Gastrocnemius medialis (tissue), 4 donors: ENCODE data around the gene TCEA2. TPM values are rescaled to one million over a fixed set of nuclear protein-coding genes. Genes with fewer than 3 reads are reported as not detected.

Source experiments
- ATAC-seq, 2 donors: fragments of 150-250 bp; one replicate each; pipeline ENCODE4 v1.9.1; 2016
- DNase-seq, 2 donors: peaks; one replicate each; pipeline ENCODE4 v3.0.0-alpha.2; 2019
- H3K27ac ChIP-seq, 4 donors: fragments of 200-600 bp; sonication (generic); 1 replicate in 1 of 4; 2 replicates in 3 of 4; pipeline ENCODE4 v1.5.1; 2016 to 2018; ENCODE audit warnings: mild to moderate bottlenecking in 2 of 4, moderate library complexity in 1 of 4
- H3K27me3 ChIP-seq, 3 donors: fragments of 200-600 bp; sonication (generic) in 2 of 3; 1 replicate in 1 of 3; 2 replicates in 2 of 3; pipeline versions ENCODE4 v1.5.1 to v1.6.0; 2016 to 2019; ENCODE audit warnings: mild to moderate bottlenecking in 1 of 3, moderate library complexity in 1 of 3
- H3K36me3 ChIP-seq, 2 donors: fragments of 200-600 bp; sonication (generic) in 1 of 2; one replicate each; pipeline ENCODE4 v1.5.1; 2017 to 2018
- H3K4me1 ChIP-seq, 2 donors: fragments of 200-600 bp; sonication (generic) in 1 of 2; one replicate each; pipeline ENCODE4 v1.5.1; 2016 to 2017; ENCODE audit warnings: mild to moderate bottlenecking in 2 of 2
- H3K4me3 ChIP-seq, 4 donors: fragments of 200-600 bp; sonication (generic) in 3 of 4; 1 replicate in 1 of 4; 2 replicates in 3 of 4; pipeline ENCODE4 v1.5.1; 2016 to 2019; ENCODE audit warnings: mild to moderate bottlenecking in 2 of 4
- H3K9me3 ChIP-seq, 3 donors: fragments of 200-600 bp; sonication (generic) in 2 of 3; 1 replicate in 1 of 3; 2 replicates in 2 of 3; pipeline ENCODE4 v1.5.1; 2016 to 2019
- CTCF ChIP-seq, 5 experiments: fragments of 450-650 bp in 3 of 5; fragments of 200-600 bp in 2 of 5; sonication (generic) in 2 of 5; IDR thresholded peaks in 4 of 5; conservative IDR thresholded peaks in 1 of 5; 1 replicate in 4 of 5; 2 replicates in 1 of 5; pipeline ENCODE4 v1.5.1; 2016 to 2019; ENCODE audit warnings: antibody characterized with exemption in 5 of 5, mild to moderate bottlenecking in 3 of 5, moderate library complexity in 3 of 5
- POLR2A ChIP-seq, 2 donors: fragments of 450-650 bp; IDR thresholded peaks; one replicate each; pipeline ENCODE4 v1.6.1; 2017; ENCODE audit warnings: antibody characterized with exemption in 2 of 2, mild to moderate bottlenecking in 2 of 2, moderate library complexity in 2 of 2
- in situ Hi-C, 4 donors: fragments of 200-750 bp; cut with MboI; loops; one replicate each; pipeline versions ENCODE4 v1.15.0 to v1.8.0; 2017; ENCODE audit warnings: low sequenced_read_pairs in 4 of 4
- intact Hi-C: fragments of 100-400 bp; cut with DNase I; formaldehyde crosslinking; loops from one replicate; pipeline ENCODE4 v1.15.1; 2023; ENCODE audit warnings: low total_unique reads
- total RNA-seq, 4 donors: library from RNA; depleted of rRNA; stranded (reverse); fragments of >200 nt; gene quantifications; one replicate each; pipeline versions ENCODE4 v1.1.0 to v1.2.3, GENCODE V29; 2016

The TCEA2 gene
- total RNA-seq, 4 donors from 2014 or later: 8.4 to 21.0 (median 8.8) TPM

- Histone ChIP-seq H3K27me3 (peaks cover 41 to 63% (median 56%) of the 10 kb centered on the region in 3 donors), H3K36me3 (no peaks in the 10 kb centered on the region), H3K27ac (peak overlapping the region in 3 of 4 donors; percentile 49 to 64 (median 52)), H3K4me3 (peak overlapping the region in 2 of 4 donors; percentile 6 to 31), H3K4me1 (peaks cover 3 to 14% of the 10 kb centered on the region in 2 donors), H3K9me3 (no peaks in the 10 kb centered on the region)
- ATAC-seq (no peak), DNase-seq (no peak)
- intact Hi-C loops: no loop called here
- no peak for TF ChIP-seq POLR2A (IDR thresholded peaks at IDR 0.05)
- no peak for TF ChIP-seq CTCF (IDR thresholded peaks at IDR 0.05 in 4 of 5, conservative IDR thresholded peaks at IDR 0.05 in 1 of 5)
- in situ Hi-C loops: no loop called here
These were observed 18.3 kb upstream of the TCEA2 start for GRCh38 chr20:64044484-64045247.

- Histone ChIP-seq H3K27ac (peak overlapping the region in 3 of 4 donors; percentile 49 to 64 (median 52)), H3K4me1 (peaks cover 3 to 14% of the 10 kb centered on the region in 2 donors), H3K4me3 (peak overlapping the region in 2 of 4 donors; percentile 6 to 31), H3K27me3 (peaks cover 43 to 63% (median 56%) of the 10 kb centered on the region in 3 donors), H3K36me3 (no peaks in the 10 kb centered on the region), H3K9me3 (no peaks in the 10 kb centered on the region)
- no peak for DNase-seq
- intact Hi-C loops (no loop called here), in situ Hi-C loops (no loop called here)
- ATAC-seq: no peak
- TF ChIP-seq CTCF (IDR thresholded peaks at IDR 0.05 in 4 of 5, conservative IDR thresholded peaks at IDR 0.05 in 1 of 5) (no peak), POLR2A (IDR thresholded peaks at IDR 0.05) (no peak)
These were observed 17.5 kb upstream of the TCEA2 start for GRCh38 chr20:64045346-64046011.

- TF ChIP-seq POLR2A (IDR thresholded peaks at IDR 0.05) (no peak), CTCF (IDR thresholded peaks at IDR 0.05 in 4 of 5, conservative IDR thresholded peaks at IDR 0.05 in 1 of 5) (no peak)
- peaks cover 37 to 55% (median 48%) of the 10 kb centered on the region in 3 donors for H3K27me3 ChIP-seq
- intact Hi-C loops: no loop called here
- peak overlapping the region in 3 of 4 donors; percentile 16 to 50 (median 41) for H3K27ac ChIP-seq
- DNase-seq: no peak
- H3K4me1 ChIP-seq: peaks cover 0 to 4% of the 10 kb centered on the region in 2 donors
- H3K9me3 ChIP-seq: no peaks in the 10 kb centered on the region
- peak overlapping the region; percentile 39 to 54 (median 44) for H3K4me3 ChIP-seq
- H3K36me3 ChIP-seq: no peaks in the 10 kb centered on the region
- ATAC-seq: no peak
- in situ Hi-C loops: no loop called here
These were observed 16.0 kb upstream of the TCEA2 start for GRCh38 chr20:64047046-64047389.

GRCh38 chr20:64047968-64048401, 15.0 kb upstream of the TCEA2 start:
- intact Hi-C loops: no loop called here
- Histone ChIP-seq H3K27ac (peak overlapping the region in 3 of 4 donors; percentile 16 to 41 (median 30)), H3K4me3 (peak overlapping the region; percentile 39 to 54 (median 44)), H3K9me3 (no peaks in the 10 kb centered on the region), H3K36me3 (no peaks in the 10 kb centered on the region), H3K27me3 (peaks cover 33 to 50% (median 43%) of the 10 kb centered on the region in 3 donors), H3K4me1 (no peaks in the 10 kb centered on the region)
- no peak for ATAC-seq
- in situ Hi-C loops: no loop called here
- TF ChIP-seq POLR2A (IDR thresholded peaks at IDR 0.05): no peak
- DNase-seq: no peak

- Histone ChIP-seq H3K4me1 (no peaks in the 10 kb centered on the region), H3K27ac (no peak overlapping the region), H3K27me3 (peaks cover 33 to 45% (median 43%) of the 10 kb centered on the region in 3 donors), H3K9me3 (no peaks in the 10 kb centered on the region), H3K4me3 (peak overlapping the region; percentile 36 to 54 (median 42)), H3K36me3 (no peaks in the 10 kb centered on the region)
- ATAC-seq (no peak), DNase-seq (no peak)
- in situ Hi-C loops: no loop called here
- no peak for TF ChIP-seq POLR2A (IDR thresholded peaks at IDR 0.05)
- TF ChIP-seq CTCF (IDR thresholded peaks at IDR 0.05 in 4 of 5, conservative IDR thresholded peaks at IDR 0.05 in 1 of 5): no peak
- intact Hi-C loops: no loop called here
These were observed 14.5 kb upstream of the TCEA2 start for GRCh38 chr20:64048402-64049044.
